Activated CD4-positive, alpha-beta T cell treated with anti-CD3 and anti-CD28 coated beads for 1 hour (primary cell): ENCODE measurements around the gene DTNB.

ENCODE experiments used
- DNase-seq: peaks from one replicate; pipeline ENCODE4 v3.0.0-alpha.2; 2020

The DTNB gene

GRCh38 chr2:25337276-25337675 is 336.1 kb downstream of the DTNB start:
- no peak for DNase-seq

GRCh38 chr2:25336383-25336841 is 337.0 kb downstream of the DTNB start:
- DNase-seq: no peak

- no peak for DNase-seq
These were observed 337.4 kb downstream of the DTNB start for GRCh38 chr2:25335971-25336370.

- DNase-seq: no peak
These were observed 338.2 kb downstream of the DTNB start for GRCh38 chr2:25335204-25335603.

- no peak for DNase-seq
These were observed 338.9 kb downstream of the DTNB start for GRCh38 chr2:25334482-25334881.

- no peak for DNase-seq
These were observed 339.4 kb downstream of the DTNB start for GRCh38 chr2:25333981-25334380.

GRCh38 chr2:25332571-25332970 is 340.8 kb downstream of the DTNB start:
- no peak for DNase-seq

- no peak for DNase-seq
These were observed 341.6 kb downstream of the DTNB start for GRCh38 chr2:25331686-25332365.

- DNase-seq: no peak
These were observed 342.4 kb downstream of the DTNB start for GRCh38 chr2:25330937-25331336.

- DNase-seq: no peak
These were observed 343.1 kb downstream of the DTNB start for GRCh38 chr2:25330273-25330672.

- DNase-seq: no peak
These were observed 345.0 kb downstream of the DTNB start for GRCh38 chr2:25328152-25329085.
